Esophagus muscularis mucosa (tissue), 4 donors: Measurements from ENCODE around the gene CELF2. TPM values are rescaled to one million over a fixed set of nuclear protein-coding genes. Genes with fewer than 3 reads are reported as not detected.

ENCODE experiments used
- DNase-seq: peaks from one replicate; pipeline ENCODE4 v3.0.0-alpha.2; 2017; ENCODE audit errors: extremely low spot score
- H3K27ac ChIP-seq, 4 donors: fragments of 200-600 bp; sonication (generic); replicated peaks in 1 of 4; 1 replicate in 3 of 4; 2 replicates in 1 of 4; pipeline ENCODE4 v1.5.1; 2016 to 2019; ENCODE audit warnings: mild to moderate bottlenecking in 1 of 4
- H3K27me3 ChIP-seq, 4 donors: fragments of 200-600 bp; sonication (generic); one replicate each; pipeline versions ENCODE4 v1.5.1 to v1.6.0; 2016 to 2019
- H3K36me3 ChIP-seq, 4 donors: fragments of 200-600 bp; sonication (generic); one replicate each; pipeline ENCODE4 v1.5.1; 2016 to 2019
- H3K4me1 ChIP-seq, 4 donors: fragments of 200-600 bp; sonication (generic); one replicate each; pipeline ENCODE4 v1.5.1; 2016 to 2019
- H3K4me3 ChIP-seq, 4 donors: fragments of 200-600 bp; sonication (generic); 1 replicate in 2 of 4; 2 replicates in 2 of 4; pipeline ENCODE4 v1.5.1; 2016 to 2019; ENCODE audit warnings: mild to moderate bottlenecking in 4 of 4, moderate library complexity in 1 of 4
- H3K9me3 ChIP-seq, 4 donors: fragments of 200-600 bp; sonication (generic); 1 replicate in 3 of 4; 2 replicates in 1 of 4; pipeline ENCODE4 v1.5.1; 2016 to 2019
- CTCF ChIP-seq, 3 experiments: fragments of 200-600 bp in 2 of 3; fragments of 450-650 bp in 1 of 3; sonication (generic) in 2 of 3; IDR thresholded peaks; one replicate each; pipeline ENCODE4 v1.5.1; 2017 to 2019; ENCODE audit warnings: antibody characterized with exemption in 3 of 3, mild to moderate bottlenecking in 2 of 3, moderate library complexity in 1 of 3
- EP300 ChIP-seq: sonication (generic); formaldehyde crosslinking; IDR thresholded peaks from one replicate; pipeline ENCODE4 v1.6.1; 2017; ENCODE audit warnings: antibody characterized with exemption
- POLR2A ChIP-seq: fragments of 450-650 bp; IDR thresholded peaks from one replicate; pipeline ENCODE4 v1.6.1; 2017; ENCODE audit warnings: antibody characterized with exemption, moderate library complexity, mild to moderate bottlenecking, low read depth
- POLR2AphosphoS5 ChIP-seq, 2 donors: sonication (generic); formaldehyde crosslinking; IDR thresholded peaks; one replicate each; pipeline ENCODE4 v1.6.1; 2017; ENCODE audit warnings: antibody characterized with exemption in 2 of 2
- WGBS: methylation state at CpG from one replicate; pipeline ENCODE4 v1.1.5; 2018; 5-methylcytosine and 5-hydroxymethylcytosine counted together
- intact Hi-C: fragments of 100-400 bp; cut with DNase I; formaldehyde crosslinking; loops from one replicate; pipeline ENCODE4 v1.15.1; 2023
- total RNA-seq, 4 donors: library from RNA; depleted of rRNA; stranded (reverse); fragments of >200 nt; gene quantifications; one replicate each; pipeline versions ENCODE4 v1.1.0 to v1.2.1, GENCODE V29; 2016

Gene CELF2
- total RNA-seq, 4 donors from 2014 or later: 81.8 to 128 (median 104) TPM

DNA sequence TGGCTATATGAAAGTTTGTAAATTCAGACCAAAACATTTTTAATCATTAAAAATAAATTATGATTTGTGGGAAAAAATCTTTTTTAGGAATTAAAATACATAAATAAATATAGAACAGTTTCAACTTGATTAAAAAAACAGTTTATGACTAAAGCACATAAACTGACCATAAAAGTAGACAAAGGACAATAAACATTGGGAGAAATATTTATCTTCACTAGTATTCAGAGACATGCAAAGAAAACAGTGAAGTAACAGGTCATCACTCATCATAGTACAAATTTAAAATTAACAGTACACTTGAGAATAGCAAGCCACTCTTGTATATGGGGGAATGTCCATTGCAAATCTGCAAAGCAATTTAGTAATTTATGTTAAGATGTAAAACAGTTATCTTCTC lies 28.0 kb upstream of the CELF2 start:
- TF ChIP-seq POLR2A: no peak
- TF ChIP-seq EP300: no peak
- no peak for TF ChIP-seq POLR2AphosphoS5 (IDR thresholded peaks at IDR 0.05)
- no peak for TF ChIP-seq CTCF (IDR thresholded peaks at IDR 0.05)

GRCh38 chr10:10991144-10991543 lies 26.5 kb upstream of the CELF2 start:
- Histone ChIP-seq H3K36me3 (no peaks in the 10 kb centered on the region), H3K4me3 (no peak overlapping the region), H3K9me3 (no peaks in the 10 kb centered on the region), H3K27ac (no peak overlapping the region), H3K27me3 (no peaks in the 10 kb centered on the region), H3K4me1 (peaks cover 0 to 26% (median 16%) of the 10 kb centered on the region in 4 donors)
- DNase-seq: no peak
- intact Hi-C loops: no loop called here
- no peak for TF ChIP-seq EP300
- no peak for TF ChIP-seq CTCF (IDR thresholded peaks at IDR 0.05)
- TF ChIP-seq POLR2A: no peak
- no peak for TF ChIP-seq POLR2AphosphoS5 (IDR thresholded peaks at IDR 0.05)
- WGBS: 92% methylated on average over 2 of the region's 2 CpGs

More for the DNA sequence above, 28.0 kb upstream of the CELF2 start:
- Histone ChIP-seq H3K27me3 (no peaks in the 10 kb centered on the region), H3K36me3 (no peaks in the 10 kb centered on the region), H3K4me1 (peaks cover 0 to 35% (median 21%) of the 10 kb centered on the region in 4 donors), H3K9me3 (no peaks in the 10 kb centered on the region), H3K4me3 (no peak overlapping the region), H3K27ac (no peak overlapping the region)
- intact Hi-C loops: no loop called here
- DNase-seq: no peak

DNA sequence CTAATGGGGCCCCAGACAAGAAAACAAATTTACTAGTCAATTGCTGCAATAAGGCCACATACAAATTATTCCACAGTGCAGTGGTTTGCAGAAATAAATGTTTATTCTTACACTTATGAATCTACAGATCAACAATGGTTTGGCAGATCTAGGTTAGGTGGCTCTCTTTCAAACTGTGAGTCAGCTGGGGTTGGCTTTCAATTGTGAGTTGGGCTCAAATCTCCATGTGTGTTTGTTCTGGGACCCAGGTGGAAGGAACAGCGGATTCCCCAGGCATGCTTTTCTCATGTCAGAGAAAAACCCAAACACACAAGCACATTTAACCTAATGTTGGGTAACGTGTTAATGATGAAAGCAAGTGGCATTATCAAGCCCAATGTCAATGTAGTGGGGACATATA lies 25.6 kb upstream of the CELF2 start:
- H3K36me3 ChIP-seq: no peaks in the 10 kb centered on the region
- intact Hi-C loops: no loop called here
- H3K9me3 ChIP-seq: no peaks in the 10 kb centered on the region
- no peak overlapping the region for H3K27ac ChIP-seq
- TF ChIP-seq CTCF (IDR thresholded peaks at IDR 0.05): no peak
- peaks cover 0 to 21% (median 10%) of the 10 kb centered on the region in 4 donors for H3K4me1 ChIP-seq
- WGBS: 100% methylated on average over 2 of the region's 2 CpGs
- no peak for DNase-seq
- no peak overlapping the region for H3K4me3 ChIP-seq
- H3K27me3 ChIP-seq: no peaks in the 10 kb centered on the region

DNA sequence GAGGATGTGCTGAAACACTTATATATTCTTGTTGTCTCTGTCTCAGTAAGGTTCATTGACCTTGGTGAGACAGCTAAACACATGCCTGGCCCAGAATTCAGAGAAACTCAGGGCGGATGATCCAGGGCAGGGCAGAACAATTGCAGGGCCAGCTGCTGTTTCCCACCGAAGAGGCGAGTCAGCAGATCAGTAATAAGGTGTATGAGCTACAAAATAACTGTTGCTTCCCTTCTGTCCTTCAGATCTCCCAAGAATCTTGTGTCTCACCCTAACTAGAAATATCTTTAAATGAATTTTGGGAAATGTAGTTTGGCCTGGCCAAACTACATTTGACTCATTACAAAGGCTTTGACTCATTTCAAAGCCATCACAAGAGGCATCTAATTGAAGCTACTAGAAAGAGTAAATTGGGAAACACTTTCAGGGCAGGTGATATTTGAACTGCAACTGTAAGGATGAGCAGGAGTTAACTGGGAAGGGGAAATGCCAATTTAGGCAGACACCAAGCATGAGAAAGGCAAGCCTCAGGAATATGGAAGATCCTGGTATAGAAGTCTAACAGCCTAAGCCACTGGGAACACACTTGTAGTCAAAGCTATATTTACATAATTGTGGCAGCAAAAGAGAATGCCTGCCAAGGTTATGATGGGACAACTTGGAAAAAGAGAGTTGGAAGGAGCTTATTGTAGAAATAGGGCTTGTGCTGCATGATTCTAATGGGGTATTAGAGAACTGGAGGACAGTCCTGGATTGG lies 24.5 kb upstream of the CELF2 start:
- H3K27me3 ChIP-seq: no peaks in the 10 kb centered on the region
- H3K27ac ChIP-seq: no peak overlapping the region
- WGBS: 88% methylated on average over 3 of the region's 3 CpGs
- no peaks in the 10 kb centered on the region for H3K36me3 ChIP-seq
- H3K4me1 ChIP-seq: peaks cover 0 to 20% (median 9%) of the 10 kb centered on the region in 4 donors
- intact Hi-C loops: no loop called here
- no peak for TF ChIP-seq POLR2A
- DNase-seq: peak; percentile 34
- no peaks in the 10 kb centered on the region for H3K9me3 ChIP-seq
- no peak overlapping the region for H3K4me3 ChIP-seq

DNA sequence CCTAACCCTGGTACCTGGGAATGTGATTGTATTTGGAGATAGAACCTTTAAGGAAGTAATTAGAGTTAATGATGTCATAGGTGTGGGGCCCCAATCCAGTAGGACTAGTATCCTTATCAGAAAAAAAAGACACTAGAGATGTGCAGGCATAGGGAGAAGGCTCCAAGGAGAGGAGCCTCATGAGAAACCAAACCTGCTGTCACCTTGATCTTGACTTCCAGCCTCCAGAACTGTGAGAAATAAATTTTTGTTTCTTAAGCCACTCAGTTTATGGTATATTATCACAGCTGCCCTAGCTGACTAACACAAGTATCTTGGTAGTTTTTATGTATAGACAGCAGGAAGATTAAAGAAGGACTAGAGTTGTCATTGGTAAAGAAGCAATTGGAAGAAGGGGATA lies 23.9 kb upstream of the CELF2 start:
- Histone ChIP-seq H3K4me1 (peaks cover 0 to 20% (median 9%) of the 10 kb centered on the region in 4 donors), H3K36me3 (no peaks in the 10 kb centered on the region), H3K9me3 (no peaks in the 10 kb centered on the region), H3K4me3 (no peak overlapping the region), H3K27ac (no peak overlapping the region), H3K27me3 (no peaks in the 10 kb centered on the region)
- TF ChIP-seq POLR2A (no peak), POLR2AphosphoS5 (IDR thresholded peaks at IDR 0.05) (no peak), EP300 (no peak), CTCF (IDR thresholded peaks at IDR 0.05) (no peak)
- intact Hi-C loops: no loop called here
- no peak for DNase-seq
